Prostate gland (tissue), 2 donors: Measurements from ENCODE around the gene SLC39A7.

Source experiments
- POLR2A ChIP-seq: fragments of 450-650 bp; IDR thresholded peaks from one replicate; pipeline ENCODE4 v1.6.1; 2016; ENCODE audit warnings: antibody characterized with exemption, mild to moderate bottlenecking
- POLR2AphosphoS5 ChIP-seq: sonication (generic); formaldehyde crosslinking; IDR thresholded peaks from one replicate; pipeline ENCODE4 v1.6.1; 2017; ENCODE audit warnings: antibody characterized with exemption
- TF ChIP-seq, protein P1 (sequence below), 4 experiments: fragments of 200-600 bp in 2 of 4; fragments of 450-650 bp in 2 of 4; sonication (generic) in 2 of 4; IDR thresholded peaks; 1 replicate in 3 of 4; 2 replicates in 1 of 4; pipeline ENCODE4 v1.5.1; 2016 to 2019; ENCODE audit warnings: antibody characterized with exemption in 4 of 4, mild to moderate bottlenecking in 2 of 4, moderate library complexity in 2 of 4

GRCh38 chr6:33183071-33183683 is 17.5 kb upstream of the SLC39A7 start:
- TF ChIP-seq, protein P1, sequence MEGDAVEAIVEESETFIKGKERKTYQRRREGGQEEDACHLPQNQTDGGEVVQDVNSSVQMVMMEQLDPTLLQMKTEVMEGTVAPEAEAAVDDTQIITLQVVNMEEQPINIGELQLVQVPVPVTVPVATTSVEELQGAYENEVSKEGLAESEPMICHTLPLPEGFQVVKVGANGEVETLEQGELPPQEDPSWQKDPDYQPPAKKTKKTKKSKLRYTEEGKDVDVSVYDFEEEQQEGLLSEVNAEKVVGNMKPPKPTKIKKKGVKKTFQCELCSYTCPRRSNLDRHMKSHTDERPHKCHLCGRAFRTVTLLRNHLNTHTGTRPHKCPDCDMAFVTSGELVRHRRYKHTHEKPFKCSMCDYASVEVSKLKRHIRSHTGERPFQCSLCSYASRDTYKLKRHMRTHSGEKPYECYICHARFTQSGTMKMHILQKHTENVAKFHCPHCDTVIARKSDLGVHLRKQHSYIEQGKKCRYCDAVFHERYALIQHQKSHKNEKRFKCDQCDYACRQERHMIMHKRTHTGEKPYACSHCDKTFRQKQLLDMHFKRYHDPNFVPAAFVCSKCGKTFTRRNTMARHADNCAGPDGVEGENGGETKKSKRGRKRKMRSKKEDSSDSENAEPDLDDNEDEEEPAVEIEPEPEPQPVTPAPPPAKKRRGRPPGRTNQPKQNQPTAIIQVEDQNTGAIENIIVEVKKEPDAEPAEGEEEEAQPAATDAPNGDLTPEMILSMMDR (IDR thresholded peaks at IDR 0.05), result no peak
- TF ChIP-seq POLR2AphosphoS5 (no peak), POLR2A (no peak)
